K562 (cell line): ENCODE results near the gene PPIL6. TPM values are rescaled to one million over a fixed set of nuclear protein-coding genes. Genes with fewer than 3 reads are reported as not detected.

Experiments
- ARID2 ChIP-seq: fragments of 450-650 bp; IDR thresholded peaks from 2 replicates; pipeline ENCODE4 v1.6.1; 2017; ENCODE audit warnings: antibody characterized with exemption, mild to moderate bottlenecking
- BCL6 ChIP-seq: fragments of 250-450 bp; sonication (Bioruptor Pico); IDR thresholded peaks from 2 replicates; pipeline ENCODE4 v1.4.0; 2020
- CEBPZ ChIP-seq: fragments of 150-350 bp; IDR thresholded peaks from 2 replicates; pipeline ENCODE4 v1.6.1; 2014; ENCODE audit warnings: low read depth, mild to moderate bottlenecking, low read length, borderline replicate concordance
- EGR1 ChIP-seq: fragments of 450-650 bp; conservative IDR thresholded peaks from 2 replicates; pipeline ENCODE4 v1.6.1; 2017; ENCODE audit warnings: mild to moderate bottlenecking
- ETV5 ChIP-seq: sonication (generic); formaldehyde crosslinking; IDR thresholded peaks from 2 replicates; pipeline ENCODE4 v1.4.0; 2020; ENCODE audit warnings: low read depth, mild to moderate bottlenecking, missing genetic modification reagents
- KLF6 ChIP-seq: fragments of 250-450 bp; sonication (Bioruptor Pico); IDR thresholded peaks from 2 replicates; pipeline ENCODE4 v1.4.0; 2020; ENCODE audit warnings: mild to moderate bottlenecking, moderate library complexity, borderline replicate concordance
- SMARCA5 ChIP-seq: fragments of 450-650 bp; IDR thresholded peaks from 2 replicates; pipeline ENCODE4 v1.6.1; 2016
- TEAD2 ChIP-seq: fragments of 450-650 bp; IDR thresholded peaks from 2 replicates; pipeline ENCODE4 v1.6.1; 2016; ENCODE audit warnings: missing genetic modification characterization, control low read depth, missing compliant biosample characterization
- TFAP4 ChIP-seq: sonication (generic); formaldehyde crosslinking; IDR thresholded peaks from 2 replicates; pipeline ENCODE4 v1.8.0; 2022; ENCODE audit warnings: missing genetic modification reagents, mild to moderate bottlenecking, moderate library complexity, borderline replicate concordance
- ZNF696 ChIP-seq: fragments of 250-450 bp; sonication (Bioruptor Pico); conservative IDR thresholded peaks from 2 replicates; pipeline ENCODE4 v1.4.0; 2020; ENCODE audit warnings: mild to moderate bottlenecking, moderate library complexity
- polyA plus RNA-seq, 8 experiments: library from polyadenylated mRNA; depleted of rRNA in 4 of 8; stranded (reverse) in 5 of 8; unstranded in 3 of 8; fragments of >200 nt; fragmentation: Nextera tagmentation in 2 of 8; fragmentation: Illumina TruSeq in 1 of 8; extraction: Ambion mirVana in 2 of 8; extraction: Trizol in 1 of 8; gene quantifications; 2 replicates each; pipeline versions ENCODE4 v1.2.1 to v1.2.3, GENCODE V29; 2011 to 2014; ENCODE audit warnings: inconsistent platforms in 1 of 8, missing spikeins in 1 of 8
- total RNA-seq, 7 experiments: library from RNA; depleted of rRNA in 6 of 7; stranded (reverse); fragments of >200 nt in 6 of 7; fragmentation: Illumina TruSeq in 2 of 7; extraction: Trizol in 2 of 7; gene quantifications; 2 replicates each; pipeline versions ENCODE4 v1.2.1 to v1.2.3, GENCODE V29; 2011 to 2021; ENCODE audit warnings: low replicate concordance in 1 of 7

Gene PPIL6
- total and polyA plus RNA-seq, 9 of the 15 experiments (the other 6 are each of a cell fraction or from before 2014, with no cell fraction given): 0.03 to 0.98 (median 0.41) TPM; not detected in 1

- TF ChIP-seq CEBPZ (no peak), SMARCA5 (no peak), BCL6 (CRISPR knock-in tag) (no peak), EGR1 (no peak), TFAP4 (CRISPR knock-in tag) (no peak), ETV5 (CRISPR knock-in tag) (no peak), KLF6 (CRISPR knock-in tag) (no peak), ARID2 (no peak), ZNF696 (no peak), TEAD2 (tag) (no peak)
Observed at GRCh38 chr6:109475625-109476024, 35.2 kb upstream of the PPIL6 start (continued).
